Kidney capillary endothelial cell (primary cell): ENCODE results near the gene CFAP161.
"Not testable (repeated sequence)": the region's sequence is repeated elsewhere in the genome, so short reads cannot be mapped to it uniquely, and the experiment has no call there.

Experiments
- DNase-seq: peaks from one replicate; pipeline ENCODE4 v3.0.0-alpha.2; 2018; ENCODE audit warnings: low spot score

Gene CFAP161

GRCh38 chr15:81157939-81158223, 23.8 kb downstream of the CFAP161 start:
- no peak for DNase-seq

- DNase-seq = not testable (repeated sequence)
Observed at GRCh38 chr15:81158561-81158960, 24.5 kb downstream of the CFAP161 start.

- DNase-seq = no peak
Observed at GRCh38 chr15:81160312-81161159, 26.5 kb downstream of the CFAP161 start.

GRCh38 chr15:81161160-81161673, 27.1 kb downstream of the CFAP161 start:
- DNase-seq = no peak

GRCh38 chr15:81161851-81162250, 27.8 kb downstream of the CFAP161 start:
- no peak for DNase-seq

GRCh38 chr15:81163961-81164800, 30.1 kb downstream of the CFAP161 start:
- DNase-seq = no peak

GRCh38 chr15:81165535-81165934, 31.5 kb downstream of the CFAP161 start:
- no peak for DNase-seq

GRCh38 chr15:81166636-81167305, 32.7 kb downstream of the CFAP161 start:
- DNase-seq = no peak

- DNase-seq = no peak
Observed at GRCh38 chr15:81168131-81168526, 34.1 kb downstream of the CFAP161 start.

- DNase-seq = no peak
Observed at GRCh38 chr15:81168644-81169043, 34.6 kb downstream of the CFAP161 start.

- DNase-seq = no peak
Observed at GRCh38 chr15:81170511-81170910, 36.4 kb downstream of the CFAP161 start.

- no peak for DNase-seq
Observed at GRCh38 chr15:81171286-81171685, 37.2 kb downstream of the CFAP161 start.

GRCh38 chr15:81174125-81174791, 40.2 kb downstream of the CFAP161 start:
- DNase-seq = no peak

GRCh38 chr15:81174792-81175327, 40.8 kb downstream of the CFAP161 start:
- DNase-seq = no peak

- no peak for DNase-seq
Observed at GRCh38 chr15:81175496-81175895, 41.4 kb downstream of the CFAP161 start.

- no peak for DNase-seq
Observed at GRCh38 chr15:81176291-81176893, 42.3 kb downstream of the CFAP161 start.

GRCh38 chr15:81178365-81178764, 44.3 kb downstream of the CFAP161 start:
- no peak for DNase-seq

- DNase-seq = no peak
Observed at GRCh38 chr15:81181220-81181619, 47.1 kb downstream of the CFAP161 start.

GRCh38 chr15:81182031-81182755, 48.1 kb downstream of the CFAP161 start:
- no peak for DNase-seq

- no peak for DNase-seq
Observed at GRCh38 chr15:81182756-81183438, 48.8 kb downstream of the CFAP161 start.
